Measurements from ENCODE around the gene FKBP4. TPM values are rescaled to one million over a fixed set of nuclear protein-coding genes. Genes with fewer than 3 reads are reported as not detected.

Gene FKBP4
- total and polyA plus RNA-seq, 2 of the 8 experiments (the other 6 are each of a cell fraction or from before 2014, with no cell fraction given), result 72.6 to 243 TPM

GRCh38 chr12:2801044-2801783, 6.4 kb downstream of the FKBP4 start:
- DNase-seq (ENCODE audit: low read depth in 1 of 2, low spot score in 2 of 2) (no peak), FAIRE-seq (no peak)
- no peak overlapping the region for H2BK12ac ChIP-seq (ENCODE audit: low read depth, low read length)
- H3K79me1 ChIP-seq (ENCODE audit: low read depth, low read length), result peaks cover 5% of the 10 kb centered on the region; the same call in 1 of the 2 replicates
- no peak overlapping the region for H3K18ac ChIP-seq (ENCODE audit: extremely low read depth, low read length)
- peaks cover 0 to 21% of the 10 kb centered on the region in 2 experiments; a peak in 2 of 4 replicates for H3K79me2 ChIP-seq (ENCODE audit: control insufficient read depth in 1 of 2, insufficient read depth in 2 of 2, low read length in 2 of 2)
- H3K4me2 ChIP-seq (ENCODE audit: insufficient read depth in 1 of 2, low read depth in 2 of 2, low read length in 2 of 2), result no peak overlapping the region
- peaks cover under 1% of the 10 kb centered on the region; the same call in 1 of the 2 replicates for H3K23me2 ChIP-seq (ENCODE audit: low read depth, low read length)
- H3K9ac ChIP-seq (replicated peaks in 1 of 4; ENCODE audit: extremely low read depth in 1 of 4, low read depth in 3 of 4, low read length in 3 of 4), result no peak overlapping the region
- H4K20me1 ChIP-seq (replicated peaks in 1 of 2; ENCODE audit: control insufficient read depth in 1 of 2, insufficient read depth in 2 of 2, low read length in 2 of 2), result peaks cover 12 to 32% of the 10 kb centered on the region in 2 experiments
- H4K8ac ChIP-seq (ENCODE audit: extremely low read depth, insufficient read depth, low read length), result no peak overlapping the region
- H3K9me3 ChIP-seq (ENCODE audit: insufficient read depth in 2 of 2, low read depth in 1 of 2, low read length in 1 of 2), result no peaks in the 10 kb centered on the region
- H3K4me1 ChIP-seq (replicated peaks in 1 of 4; ENCODE audit: control insufficient read depth in 3 of 4, insufficient read depth in 4 of 4, low read length in 3 of 4), result no peaks in the 10 kb centered on the region; a peak in 1 of 7 replicates
- H2BK5ac ChIP-seq (ENCODE audit: low read depth, low read length), result no peak overlapping the region
- no peak overlapping the region for H3K27ac ChIP-seq (ENCODE audit: low read depth, low read length)
- no peak overlapping the region for H3K4ac ChIP-seq (replicated peaks; ENCODE audit: insufficient read length, low read depth, low read length)
- H3K23ac ChIP-seq (ENCODE audit: insufficient read length), result no peak overlapping the region
- H4K91ac ChIP-seq (replicated peaks; ENCODE audit: insufficient read length, low read length), result no peak overlapping the region
- no peak overlapping the region for H2AFZ ChIP-seq (ENCODE audit: low read length)
- no peak overlapping the region for H3K4me3 ChIP-seq (ENCODE audit: extremely low read depth in 1 of 4, insufficient read depth in 2 of 4, low read depth in 3 of 4, low read length in 4 of 4)
- no peaks in the 10 kb centered on the region for H3K27me3 ChIP-seq (replicated peaks in 1 of 4; ENCODE audit: control insufficient read depth in 3 of 4, extremely low read depth in 1 of 4, insufficient read depth in 3 of 4, low read length in 3 of 4)
- H4K5ac ChIP-seq (ENCODE audit: insufficient read length, low read depth, low read length), result no peak overlapping the region
- no peak overlapping the region for H2BK20ac ChIP-seq (ENCODE audit: low read length)
- no peak overlapping the region for H3K14ac ChIP-seq (ENCODE audit: insufficient read length)
- ChIA-PET CTCF (ENCODE audit: partially characterized antibody) (interaction anchor here (0.6 to 3.2 kb wide), 2 partner anchors 9 to 17 kb away, joined by 3 to 12 read pairs; no protein-coding TSS in a partner anchor), POLR2A (ENCODE audit: partially characterized antibody) (interaction anchor here (1.1 to 3.8 kb wide), 8 partner anchors 9 to 63 kb away, joined by 3 to 15 read pairs (median 4); partner anchors contain the start of gene ITFG2)
- no peak overlapping the region for H2BK120ac ChIP-seq (replicated peaks; ENCODE audit: low read depth, low read length)
- WGBS, 2 experiments (ENCODE audit: extremely low coverage in 1 of 2, insufficient coverage in 1 of 2, insufficient read length in 1 of 2, insufficient replicate concordance in 2 of 2, low coverage in 1 of 2, low lambda C conversion rate in 2 of 2, missing lambda C conversion rate in 1 of 2), result 90% methylated on average over 15 of the region's 16 CpGs; no CpG with 5 or more reads in 1 of the 2 experiments
- no peak overlapping the region for H2AK5ac ChIP-seq (ENCODE audit: low read depth, low read length)
- H3K56ac ChIP-seq (replicated peaks; ENCODE audit: insufficient read length, low read depth, low read length), result no peak overlapping the region
- no peak overlapping the region for H2BK15ac ChIP-seq (ENCODE audit: low read length)
- H3K36me3 ChIP-seq (ENCODE audit: control insufficient read depth in 2 of 4, insufficient read depth in 4 of 4, low read length in 3 of 4), result peaks cover 50 to 92% (median 72%) of the 10 kb centered on the region in 4 experiments
- TF ChIP-seq SIX5 (IDR thresholded peaks at IDR 0.05; ENCODE audit: low read depth, low read length) (no peak), ATF3 (IDR thresholded peaks at IDR 0.05; ENCODE audit: insufficient read depth, low read depth, low read length) (no peak), CEBPB (IDR thresholded peaks at IDR 0.05; ENCODE audit: low read depth, low read length) (no peak), KDM5A (IDR thresholded peaks at IDR 0.05; ENCODE audit: low read length) (no peak), MAFK (IDR thresholded peaks at IDR 0.05; ENCODE audit: low read depth, low read length) (no peak), TEAD4 (IDR thresholded peaks at IDR 0.05; ENCODE audit: low read depth, low read length) (no peak), EGR1 (IDR thresholded peaks at IDR 0.05; ENCODE audit: borderline replicate concordance, low read depth, low read length) (no peak), ZNF274 (IDR thresholded peaks at IDR 0.05; ENCODE audit: borderline replicate concordance, extremely low read depth, low read length) (no peak), POLR2A (IDR thresholded peaks at IDR 0.05; ENCODE audit: control extremely low read depth in 1 of 2, low read depth in 2 of 2, low read length in 2 of 2) (no peak), CREB1 (IDR thresholded peaks at IDR 0.05) (no peak), EP300 (IDR thresholded peaks at IDR 0.05; ENCODE audit: borderline replicate concordance in 1 of 2, low read depth in 2 of 2, low read length in 2 of 2) (no peak)
